Measurements from ENCODE around the gene LYRM1. TPM values are rescaled to one million over a fixed set of nuclear protein-coding genes. Genes with fewer than 3 reads are reported as not detected.

Gene LYRM1
- polyA plus RNA-seq, 2 of the 4 experiments (the other 2 are of a cell fraction): 38.6 to 44.0 TPM

GRCh38 chr16:20911361-20911760, 10.8 kb downstream of the LYRM1 start:
- ChIA-PET CTCF (interaction anchor here (0.6 to 3.2 kb wide), 3 partner anchors 27 to 245 kb away, joined by 3 to 10 read pairs (median 4); no protein-coding TSS in a partner anchor), POLR2A (interaction anchor here (0.6 to 0.8 kb wide), 2 partner anchors 8 to 9 kb away, joined by 3 read pairs; no protein-coding TSS in a partner anchor)
- Histone ChIP-seq H3K4me2 (peak overlapping the region; percentile 61), H3K4me3 (no peak overlapping the region), H3K9me3 (no peaks in the 10 kb centered on the region), H3K4me1 (peaks cover 40% of the 10 kb centered on the region), H3K27ac (peak overlapping the region; percentile 67 to 71)
- FAIRE-seq (no peak), ATAC-seq (no peak), DNase-seq (ENCODE audit: low read depth in 1 of 2, low spot score in 1 of 2) (no peak)
- no peak for TF ChIP-seq NFE2L2 (conservative IDR thresholded peaks at IDR 0.05; ENCODE audit: low read length)
- TF ChIP-seq ZC3H11A (IDR thresholded peaks at IDR 0.05): no peak
- no peak for TF ChIP-seq CHD2 (IDR thresholded peaks at IDR 0.05; ENCODE audit: low read length, partially characterized antibody)
- TF ChIP-seq KDM1A (IDR thresholded peaks at IDR 0.05; ENCODE audit: low read depth): no peak
- TF ChIP-seq CBX8 (IDR thresholded peaks at IDR 0.05): no peak
- no peak for TF ChIP-seq EP300 (IDR thresholded peaks at IDR 0.05)
- no peak for TF ChIP-seq HDAC2 (IDR thresholded peaks at IDR 0.05)
- no peak for TF ChIP-seq PBX3 (IDR thresholded peaks at IDR 0.05)
- no peak for TF ChIP-seq JUNB (IDR thresholded peaks at IDR 0.05)
- no peak for TF ChIP-seq EHF (CRISPR knock-in tag; IDR thresholded peaks at IDR 0.05)
- TF ChIP-seq FOXS1 (CRISPR knock-in tag; IDR thresholded peaks at IDR 0.05): no peak
- TF ChIP-seq BCL3 (IDR thresholded peaks at IDR 0.05): no peak
- no peak for TF ChIP-seq HEYL (CRISPR knock-in tag; IDR thresholded peaks at IDR 0.05)
- no peak for TF ChIP-seq HMGXB4 (CRISPR knock-in tag; IDR thresholded peaks at IDR 0.05; ENCODE audit: borderline replicate concordance)
- no peak for TF ChIP-seq ATOH8 (CRISPR knock-in tag; IDR thresholded peaks at IDR 0.05; ENCODE audit: low read depth)
- TF ChIP-seq CBX2 (IDR thresholded peaks at IDR 0.05; ENCODE audit: borderline replicate concordance, low read depth): no peak
- no peak for TF ChIP-seq RCOR1 (IDR thresholded peaks at IDR 0.05; ENCODE audit: low read depth, low read length)
- no peak for TF ChIP-seq E2F6 (IDR thresholded peaks at IDR 0.05; ENCODE audit: borderline replicate concordance, low read depth)
- WGBS (ENCODE audit: missing lambda C conversion rate): 33% methylated on average over 1 of the region's 1 CpG

GRCh38 chr16:20916289-20916688, 15.7 kb downstream of the LYRM1 start:
- FAIRE-seq: no peak
- Histone ChIP-seq H3K27ac (no peak overlapping the region), H3K4me3 (no peak overlapping the region), H3K4me1 (peaks cover 14% of the 10 kb centered on the region), H3K9me3 (no peaks in the 10 kb centered on the region), H3K4me2 (no peak overlapping the region)
- no peak for ATAC-seq
- TF ChIP-seq MAFK (IDR thresholded peaks at IDR 0.05; ENCODE audit: partially characterized antibody): no peak
- no peak for TF ChIP-seq ELK1 (IDR thresholded peaks at IDR 0.05; ENCODE audit: low read depth, low read length)
- TF ChIP-seq ESRRA (IDR thresholded peaks at IDR 0.05; ENCODE audit: borderline replicate concordance, low read length): no peak
- TF ChIP-seq HES2 (IDR thresholded peaks at IDR 0.05): no peak
- no peak for TF ChIP-seq HOXB13 (CRISPR knock-in tag; IDR thresholded peaks at IDR 0.05; ENCODE audit: low read depth)
- POLR2A ChIA-PET: no interaction called here
- no peak for DNase-seq (ENCODE audit: low read depth in 1 of 2, low spot score in 1 of 2)
- whole genome bisulfite sequencing (ENCODE audit: missing lambda C conversion rate): 97% methylated on average over 10 of the region's 10 CpGs
- CTCF ChIA-PET: interaction anchor here (0.8 to 1.5 kb wide), 4 partner anchors 8 to 66 kb away, joined by 3 to 5 read pairs (median 3); no protein-coding TSS in a partner anchor
